BLaER1 treated with 17β-estradiol and CSF1 and Interleukin-3, amounts not matched to agents 10 nM and 100 nM (cell line): ENCODE data around the gene BSG.

Experiments
- H3K27ac ChIP-seq, 11 experiments: shearing (Covaris generic); formaldehyde crosslinking; 2 replicates each; pipeline ENCODE4 v1.8.1; 2022
- H3K27me3 ChIP-seq, 11 experiments: shearing (Covaris generic); formaldehyde crosslinking; 2 replicates each; pipeline ENCODE4 v1.8.1; 2022
- H3K36me3 ChIP-seq, 11 experiments: shearing (Covaris generic); formaldehyde crosslinking; 2 replicates each; pipeline ENCODE4 v1.8.1; 2022
- H3K4me1 ChIP-seq, 10 experiments: shearing (Covaris generic); formaldehyde crosslinking; 2 replicates each; pipeline ENCODE4 v1.8.1; 2022
- H3K4me2 ChIP-seq, 11 experiments: shearing (Covaris generic); formaldehyde crosslinking; 2 replicates each; pipeline ENCODE4 v1.8.1; 2022
- H3K4me3 ChIP-seq, 10 experiments: shearing (Covaris generic); formaldehyde crosslinking; 2 replicates each; pipeline ENCODE4 v1.8.1; 2022
- H3K9ac ChIP-seq, 11 experiments: shearing (Covaris generic); formaldehyde crosslinking; 2 replicates each; pipeline ENCODE4 v1.8.1; 2022
- H3K9me3 ChIP-seq, 11 experiments: shearing (Covaris generic); formaldehyde crosslinking; replicated peaks in 1 of 11; 2 replicates each; pipeline ENCODE4 v1.8.1; 2022
- H4K20me1 ChIP-seq, 11 experiments: shearing (Covaris generic); formaldehyde crosslinking; 2 replicates each; pipeline ENCODE4 v1.8.1; 2022
- Cebpa-rat ChIP-seq, 11 experiments: shearing (Covaris generic); IDR thresholded peaks; 2 replicates each; pipeline ENCODE4 v1.8.1; 2022

Gene BSG

GRCh38 chr19:531753-532560, 40.4 kb upstream of the BSG start, which contains the start of gene CDC34:
TSS of gene CDC34 (plus strand) at chr19:531760. CDS start at chr19:531932, 172 bp downstream.
- Histone ChIP-seq H3K27ac (peak within 1 kb of the TSS; percentile 80 to 93 (median 87)), H3K9ac (peak within 1 kb of the TSS; percentile 85 to 96 (median 92)), H3K9me3 (no peaks in the 10 kb centered on the region), H4K20me1 (peaks cover 36 to 53% (median 50%) of the 10 kb centered on the region in 11 experiments), H3K4me3 (peak within 1 kb of the TSS; percentile 80 to 100 (median 96)), H3K4me1 (peaks cover 18 to 35% (median 22%) of the 10 kb centered on the region in 10 experiments), H3K27me3 (no peaks in the 10 kb centered on the region), H3K36me3 (peaks cover 21 to 32% (median 22%) of the 10 kb centered on the region in 11 experiments), H3K4me2 (peak within 1 kb of the TSS; percentile 95 to 100 (median 99))
- no peak for TF ChIP-seq Cebpa-rat (IDR thresholded peaks at IDR 0.05)

- no peaks in the 10 kb centered on the region for H3K9me3 ChIP-seq
- TF ChIP-seq Cebpa-rat (IDR thresholded peaks at IDR 0.05), result no peak
- H3K27ac ChIP-seq, result peak overlapping the region; percentile 72 to 93 (median 87)
- no peaks in the 10 kb centered on the region for H3K27me3 ChIP-seq
- H3K4me1 ChIP-seq, result peaks cover 18 to 37% (median 24%) of the 10 kb centered on the region in 10 experiments
- H4K20me1 ChIP-seq, result peaks cover 41 to 59% (median 53%) of the 10 kb centered on the region in 11 experiments
- H3K9ac ChIP-seq, result peak overlapping the region; percentile 85 to 96 (median 92)
- peak overlapping the region; percentile 80 to 100 (median 96) for H3K4me3 ChIP-seq
- H3K4me2 ChIP-seq, result peak overlapping the region; percentile 93 to 100 (median 99)
- H3K36me3 ChIP-seq, result peaks cover 25 to 38% (median 28%) of the 10 kb centered on the region in 11 experiments
Observed at GRCh38 chr19:532561-533363, 39.6 kb upstream of the BSG start.

DNA sequence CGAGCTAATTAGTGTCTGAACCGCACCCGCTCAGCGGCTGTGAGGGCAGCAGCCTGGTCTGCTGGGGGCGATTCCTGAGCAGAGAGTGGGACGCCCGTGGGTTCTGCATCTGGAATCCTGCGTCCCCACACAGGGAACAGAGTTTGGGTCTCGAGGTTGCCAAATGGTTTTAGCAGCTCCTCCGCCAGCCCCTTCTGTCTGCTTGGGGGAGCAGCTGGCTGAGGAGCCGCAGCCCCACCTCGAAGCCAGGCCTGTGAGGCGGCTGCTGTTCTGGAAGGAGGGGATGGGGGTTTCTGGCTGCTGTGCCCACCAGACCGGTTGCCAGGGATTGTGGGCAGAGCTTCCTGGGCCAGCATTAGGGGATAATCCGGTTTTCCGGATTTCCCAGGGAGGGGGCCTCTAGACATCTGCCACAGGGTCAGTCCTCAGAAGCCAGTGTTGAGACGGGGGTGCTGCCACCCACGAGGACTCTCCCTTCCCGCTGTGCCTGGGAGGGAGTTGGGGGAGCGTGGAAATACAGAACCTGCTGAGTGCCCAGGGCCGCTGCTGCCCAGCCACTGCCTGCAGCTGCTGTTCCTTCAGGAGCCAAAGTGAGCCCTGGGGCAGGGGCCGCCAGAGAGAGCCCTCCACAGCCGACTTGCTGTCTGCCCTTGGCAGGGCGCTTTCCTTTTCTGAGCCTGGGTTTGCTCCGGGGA, 38.9 kb upstream of the BSG start:
- Histone ChIP-seq H3K4me3 (peak overlapping the region; percentile 80 to 100 (median 96)), H3K9ac (peak overlapping the region; percentile 85 to 96 (median 92)), H3K27ac (peak overlapping the region; percentile 72 to 93 (median 87)), H3K4me2 (peak overlapping the region; percentile 93 to 100 (median 99)), H3K27me3 (no peaks in the 10 kb centered on the region), H3K4me1 (peaks cover 18 to 42% (median 31%) of the 10 kb centered on the region in 10 experiments), H3K9me3 (no peaks in the 10 kb centered on the region), H4K20me1 (peaks cover 48 to 66% (median 61%) of the 10 kb centered on the region in 11 experiments), H3K36me3 (peaks cover 31 to 46% (median 35%) of the 10 kb centered on the region in 11 experiments)
- no peak for TF ChIP-seq Cebpa-rat (IDR thresholded peaks at IDR 0.05)

- peaks cover 18 to 46% (median 37%) of the 10 kb centered on the region in 10 experiments for H3K4me1 ChIP-seq
- peaks cover 36 to 52% (median 41%) of the 10 kb centered on the region in 11 experiments for H3K36me3 ChIP-seq
- peak overlapping the region; percentile 93 to 100 (median 99) for H3K4me2 ChIP-seq
- peaks cover 53 to 72% (median 66%) of the 10 kb centered on the region in 11 experiments for H4K20me1 ChIP-seq
- no peak for TF ChIP-seq Cebpa-rat (IDR thresholded peaks at IDR 0.05)
- peak overlapping the region; percentile 80 to 100 (median 96); a peak in 17 of 20 replicates for H3K4me3 ChIP-seq
- H3K27ac ChIP-seq, result peak overlapping the region; percentile 15 to 93 (median 86); a peak in 16 of 22 replicates
- no peaks in the 10 kb centered on the region for H3K27me3 ChIP-seq
- no peaks in the 10 kb centered on the region for H3K9me3 ChIP-seq
- H3K9ac ChIP-seq, result peak overlapping the region; percentile 85 to 96 (median 92)
Observed at GRCh38 chr19:534088-534487, 38.3 kb upstream of the BSG start.

DNA sequence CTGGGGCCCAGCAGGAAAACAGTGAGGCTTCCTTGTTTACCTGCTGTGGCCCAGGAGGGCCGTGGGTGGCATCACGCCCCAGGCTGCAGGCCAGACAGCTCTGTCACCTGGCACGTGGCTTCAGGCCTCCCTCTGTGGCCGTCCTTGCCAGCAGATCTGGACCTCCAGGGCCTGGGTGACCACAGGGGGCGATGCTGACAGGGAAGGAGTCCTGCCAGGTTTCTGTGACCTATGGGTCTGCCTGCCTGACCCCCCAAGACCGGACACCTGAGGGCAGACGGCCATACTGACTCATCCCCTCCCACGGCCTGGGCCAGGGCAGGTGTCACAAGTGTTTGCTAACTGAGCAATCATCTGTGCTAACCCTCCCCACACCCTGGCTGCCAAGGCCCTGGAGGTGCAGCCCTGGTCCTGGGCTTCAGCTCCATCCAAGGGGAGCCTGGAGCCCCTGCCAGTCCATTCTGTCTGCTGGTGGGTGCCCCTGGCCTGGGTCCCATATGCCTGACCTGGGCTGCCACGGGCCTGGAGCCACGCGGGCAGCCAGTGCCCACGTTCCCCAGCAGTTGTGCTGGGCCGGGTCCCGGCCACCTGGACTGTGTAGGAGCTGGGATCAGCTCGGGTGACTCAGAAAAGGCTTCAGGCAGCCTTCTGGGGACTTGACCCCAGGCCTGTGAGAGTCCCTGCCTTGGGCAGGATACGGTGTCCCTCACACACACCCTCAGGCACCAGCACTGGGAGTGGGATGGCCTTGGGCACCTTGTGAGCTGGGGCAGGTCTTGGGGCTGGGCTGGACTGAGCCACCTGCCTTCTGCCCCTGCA, 37.2 kb upstream of the BSG start:
- Histone ChIP-seq H3K36me3 (peaks cover 42 to 59% (median 49%) of the 10 kb centered on the region in 11 experiments), H3K27me3 (no peaks in the 10 kb centered on the region), H3K9me3 (no peaks in the 10 kb centered on the region), H3K4me1 (peaks cover 17 to 50% (median 39%) of the 10 kb centered on the region in 10 experiments), H3K9ac (peak overlapping the region in 8 of 11 experiments; percentile 4 to 54 (median 43); a peak in 10 of 22 replicates), H3K4me3 (no peak overlapping the region), H3K27ac (0 out of 22 replicates have a peak overlapping the region, but pooled peaks of 1 of the 11 experiments have one; percentile 14), H4K20me1 (peaks cover 59 to 79% (median 72%) of the 10 kb centered on the region in 11 experiments), H3K4me2 (no peak overlapping the region)
- no peak for TF ChIP-seq Cebpa-rat (IDR thresholded peaks at IDR 0.05)

GRCh38 chr19:536031-536880, 36.1 kb upstream of the BSG start:
- no peaks in the 10 kb centered on the region for H3K9me3 ChIP-seq
- no peak overlapping the region for H3K4me3 ChIP-seq
- peaks cover 59 to 87% (median 73%) of the 10 kb centered on the region in 11 experiments for H4K20me1 ChIP-seq
- peaks cover 11 to 43% (median 33%) of the 10 kb centered on the region in 10 experiments for H3K4me1 ChIP-seq
- no peak overlapping the region for H3K4me2 ChIP-seq
- H3K27me3 ChIP-seq, result no peaks in the 10 kb centered on the region
- no peak for TF ChIP-seq Cebpa-rat (IDR thresholded peaks at IDR 0.05)
- peaks cover 46 to 67% (median 55%) of the 10 kb centered on the region in 11 experiments for H3K36me3 ChIP-seq
- 0 out of 22 replicates have a peak overlapping the region, but pooled peaks of 1 of the 11 experiments have one; percentile 42 for H3K9ac ChIP-seq
- 0 out of 22 replicates have a peak overlapping the region, but pooled peaks of 1 of the 11 experiments have one; percentile 14 for H3K27ac ChIP-seq

GRCh38 chr19:536881-537404, 35.5 kb upstream of the BSG start:
- H3K4me3 ChIP-seq, result no peak overlapping the region
- H3K9ac ChIP-seq, result no peak overlapping the region
- peaks cover 53 to 74% (median 62%) of the 10 kb centered on the region in 11 experiments for H3K36me3 ChIP-seq
- no peak for TF ChIP-seq Cebpa-rat (IDR thresholded peaks at IDR 0.05)
- no peaks in the 10 kb centered on the region for H3K27me3 ChIP-seq
- H3K4me1 ChIP-seq, result peaks cover 11 to 47% (median 33%) of the 10 kb centered on the region in 10 experiments
- H4K20me1 ChIP-seq, result peaks cover 64 to 91% (median 79%) of the 10 kb centered on the region in 11 experiments
- no peak overlapping the region for H3K4me2 ChIP-seq
- no peaks in the 10 kb centered on the region for H3K9me3 ChIP-seq
- H3K27ac ChIP-seq, result no peak overlapping the region
